NB4 (cell line): ENCODE results near the gene CMKLR1.

ENCODE experiments used
- MAX ChIP-seq: IDR thresholded peaks from 2 replicates; pipeline ENCODE4 v1.6.1; 2011; ENCODE audit warnings: low read depth, low read length
- TF ChIP-seq, protein P1 (sequence below): IDR thresholded peaks from one replicate; pipeline ENCODE4 v1.5.1; 2012; ENCODE audit warnings: low read depth, low read length

DNA sequence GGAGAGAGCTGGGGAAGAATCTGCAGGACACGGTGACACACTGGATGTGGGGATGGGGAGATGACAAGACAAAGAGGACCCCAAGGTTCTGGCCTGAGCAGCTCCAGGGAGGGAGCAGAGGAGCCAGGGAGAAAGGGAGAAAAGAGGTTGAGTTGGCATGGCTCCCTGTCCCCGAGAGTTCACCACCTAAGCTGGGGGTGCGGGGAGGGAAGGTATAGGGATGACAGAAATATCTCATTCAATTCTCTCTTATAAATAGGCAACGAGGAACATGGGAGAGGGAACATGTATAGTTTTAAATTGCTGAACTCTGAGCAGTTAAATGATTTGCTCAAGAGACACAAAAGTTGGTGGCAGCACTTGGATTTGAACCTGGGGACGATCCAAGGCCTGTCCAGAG, 85.1 kb downstream of the CMKLR1 start:
- TF ChIP-seq, protein P1, sequence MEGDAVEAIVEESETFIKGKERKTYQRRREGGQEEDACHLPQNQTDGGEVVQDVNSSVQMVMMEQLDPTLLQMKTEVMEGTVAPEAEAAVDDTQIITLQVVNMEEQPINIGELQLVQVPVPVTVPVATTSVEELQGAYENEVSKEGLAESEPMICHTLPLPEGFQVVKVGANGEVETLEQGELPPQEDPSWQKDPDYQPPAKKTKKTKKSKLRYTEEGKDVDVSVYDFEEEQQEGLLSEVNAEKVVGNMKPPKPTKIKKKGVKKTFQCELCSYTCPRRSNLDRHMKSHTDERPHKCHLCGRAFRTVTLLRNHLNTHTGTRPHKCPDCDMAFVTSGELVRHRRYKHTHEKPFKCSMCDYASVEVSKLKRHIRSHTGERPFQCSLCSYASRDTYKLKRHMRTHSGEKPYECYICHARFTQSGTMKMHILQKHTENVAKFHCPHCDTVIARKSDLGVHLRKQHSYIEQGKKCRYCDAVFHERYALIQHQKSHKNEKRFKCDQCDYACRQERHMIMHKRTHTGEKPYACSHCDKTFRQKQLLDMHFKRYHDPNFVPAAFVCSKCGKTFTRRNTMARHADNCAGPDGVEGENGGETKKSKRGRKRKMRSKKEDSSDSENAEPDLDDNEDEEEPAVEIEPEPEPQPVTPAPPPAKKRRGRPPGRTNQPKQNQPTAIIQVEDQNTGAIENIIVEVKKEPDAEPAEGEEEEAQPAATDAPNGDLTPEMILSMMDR, result no peak
- TF ChIP-seq MAX, result no peak
